Measurements from ENCODE around the gene POFUT2.

GRCh38 chr21:45300786-45301520 is 13.3 kb upstream of the POFUT2 start:
- TF ChIP-seq CTCF (IDR thresholded peaks at IDR 0.05) (no peak), POLR2A (IDR thresholded peaks at IDR 0.05) (no peak), EP300 (IDR thresholded peaks at IDR 0.05) (no peak)
